ENCODE results near the gene HDGFL3. TPM values are rescaled to one million over a fixed set of nuclear protein-coding genes. Genes with fewer than 3 reads are reported as not detected.
"Not testable (repeated sequence)": the region's sequence is repeated elsewhere in the genome, so short reads cannot be mapped to it uniquely, and the experiment has no call there.

HDGFL3 gene
- total RNA-seq, 2 donors from 2014 or later, result 22.8 to 58.2 TPM

DNA sequence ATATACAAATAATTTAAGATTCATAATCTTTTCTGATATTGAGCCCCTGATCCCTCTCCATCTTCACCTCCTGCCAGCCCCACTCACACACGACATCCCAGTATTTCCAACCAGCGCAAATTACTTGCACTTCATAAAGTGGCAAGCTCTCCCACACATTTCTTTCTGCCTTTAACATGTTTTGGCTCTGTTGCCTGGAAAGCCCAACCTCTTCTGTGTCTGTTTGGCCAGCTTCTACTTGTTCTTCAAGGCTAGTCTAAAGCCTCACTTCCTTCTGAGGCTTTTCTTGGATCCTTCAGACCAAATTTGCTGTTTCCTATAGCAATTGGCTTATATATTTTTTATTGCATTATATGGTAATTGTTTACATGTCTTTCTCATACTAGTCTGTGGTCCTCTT is 105.3 kb downstream of the HDGFL3 start:
- no peaks in the 10 kb centered on the region for H3K9me3 Mint-ChIP-seq
- H3K36me3 Mint-ChIP-seq (ENCODE audit: insufficient read depth in 2 of 2), result peaks cover 0 to 2% of the 10 kb centered on the region in 2 donors
- ATAC-seq (replicated peaks in 1 of 2), result no peak
- no peak overlapping the region for H3K4me3 Mint-ChIP-seq
- peaks cover 72% of the 10 kb centered on the region for H3K27me3 Mint-ChIP-seq (ENCODE audit: low read depth)
- no peak overlapping the region for H3K27ac Mint-ChIP-seq
- H3K4me1 Mint-ChIP-seq (ENCODE audit: low read depth), result peaks cover 5% of the 10 kb centered on the region
- DNase-seq, result no peak

DNA sequence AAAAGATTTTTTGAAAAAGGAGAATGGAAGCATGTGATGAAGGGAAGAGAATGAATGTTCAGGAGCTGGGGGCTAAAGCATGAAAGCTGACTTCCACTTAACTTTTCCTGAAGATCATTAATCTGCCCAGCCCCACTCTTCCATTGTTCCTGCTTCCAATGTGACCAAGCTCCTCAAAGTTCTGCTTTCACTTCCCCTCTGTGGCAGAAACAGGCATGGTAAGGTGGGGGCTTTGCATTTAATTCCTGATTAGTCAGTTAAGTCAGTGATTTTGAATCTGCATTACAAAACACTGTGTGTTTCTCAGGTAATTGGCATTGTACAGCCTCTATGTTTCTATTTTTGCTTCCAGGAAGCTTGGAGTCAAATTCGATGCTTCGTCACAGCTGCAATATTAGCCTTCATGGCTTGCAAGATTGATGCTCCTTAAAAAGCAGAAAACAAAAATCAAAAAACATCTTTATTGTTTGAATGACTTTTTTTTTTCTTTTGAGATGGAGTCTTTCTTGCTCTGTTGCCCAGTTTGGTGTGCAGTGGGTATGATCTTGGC is 107.5 kb downstream of the HDGFL3 start:
- peaks cover 56% of the 10 kb centered on the region for H3K27me3 Mint-ChIP-seq (ENCODE audit: low read depth)
- no peaks in the 10 kb centered on the region for H3K36me3 Mint-ChIP-seq (ENCODE audit: insufficient read depth in 2 of 2)
- H3K9me3 Mint-ChIP-seq, result no peaks in the 10 kb centered on the region
- H3K4me1 Mint-ChIP-seq (ENCODE audit: low read depth), result no peaks in the 10 kb centered on the region
- no peak for ATAC-seq (replicated peaks in 1 of 2)
- H3K27ac Mint-ChIP-seq, result no peak overlapping the region
- DNase-seq, result no peak
- H3K4me3 Mint-ChIP-seq, result no peak overlapping the region

DNA sequence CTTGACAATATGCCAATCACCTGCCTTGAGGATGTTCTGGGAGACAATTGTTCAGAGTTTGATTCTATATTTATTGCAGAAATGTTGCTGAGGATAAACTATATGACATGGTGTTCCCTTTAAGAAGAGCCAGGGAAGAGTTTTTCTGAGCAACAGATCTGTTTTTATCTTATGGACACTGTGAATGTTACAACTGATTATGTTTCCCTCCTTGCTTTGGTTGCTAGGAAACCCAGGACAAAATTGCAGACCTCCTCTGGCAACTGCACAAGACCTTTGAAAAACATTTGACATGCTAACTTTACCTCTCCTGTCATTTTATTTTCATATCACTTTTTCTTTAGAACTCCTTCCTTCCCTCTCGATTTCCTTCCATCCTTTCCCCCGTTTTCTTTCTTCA is 108.3 kb downstream of the HDGFL3 start:
- ATAC-seq (replicated peaks in 1 of 2) (no peak), DNase-seq (no peak)
- H3K27ac Mint-ChIP-seq, result no peak overlapping the region
- no peaks in the 10 kb centered on the region for H3K9me3 Mint-ChIP-seq
- H3K4me1 Mint-ChIP-seq (ENCODE audit: low read depth), result no peaks in the 10 kb centered on the region
- no peaks in the 10 kb centered on the region for H3K36me3 Mint-ChIP-seq (ENCODE audit: insufficient read depth in 2 of 2)
- peaks cover 49% of the 10 kb centered on the region for H3K27me3 Mint-ChIP-seq (ENCODE audit: low read depth)
- H3K4me3 Mint-ChIP-seq, result no peak overlapping the region

DNA sequence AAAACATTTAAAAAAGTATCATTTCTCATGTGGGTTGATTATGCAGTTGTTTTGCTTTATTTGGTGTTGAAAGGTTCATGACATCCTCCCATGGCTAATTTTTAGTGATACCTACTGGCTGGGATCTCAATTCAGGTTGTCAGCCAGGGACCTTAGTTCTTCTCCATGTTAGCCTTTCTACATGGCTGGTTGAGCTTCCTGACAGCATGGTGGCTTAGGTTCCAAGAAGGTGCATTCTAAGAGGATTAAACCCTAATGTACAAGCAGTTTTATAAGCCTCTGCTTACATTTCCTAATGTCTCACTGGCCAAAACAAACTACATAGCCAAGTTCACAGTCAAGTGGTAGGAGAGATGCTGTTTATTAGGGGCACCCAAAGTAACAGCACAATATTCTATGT is 109.5 kb downstream of the HDGFL3 start:
- no peak overlapping the region for H3K4me3 Mint-ChIP-seq
- H3K9me3 Mint-ChIP-seq, result no peaks in the 10 kb centered on the region
- no peak for DNase-seq
- peaks cover 42% of the 10 kb centered on the region for H3K27me3 Mint-ChIP-seq (ENCODE audit: low read depth)
- no peak for ATAC-seq (replicated peaks in 1 of 2)
- no peaks in the 10 kb centered on the region for H3K4me1 Mint-ChIP-seq (ENCODE audit: low read depth)
- no peaks in the 10 kb centered on the region for H3K36me3 Mint-ChIP-seq (ENCODE audit: insufficient read depth in 2 of 2)
- no peak overlapping the region for H3K27ac Mint-ChIP-seq

DNA sequence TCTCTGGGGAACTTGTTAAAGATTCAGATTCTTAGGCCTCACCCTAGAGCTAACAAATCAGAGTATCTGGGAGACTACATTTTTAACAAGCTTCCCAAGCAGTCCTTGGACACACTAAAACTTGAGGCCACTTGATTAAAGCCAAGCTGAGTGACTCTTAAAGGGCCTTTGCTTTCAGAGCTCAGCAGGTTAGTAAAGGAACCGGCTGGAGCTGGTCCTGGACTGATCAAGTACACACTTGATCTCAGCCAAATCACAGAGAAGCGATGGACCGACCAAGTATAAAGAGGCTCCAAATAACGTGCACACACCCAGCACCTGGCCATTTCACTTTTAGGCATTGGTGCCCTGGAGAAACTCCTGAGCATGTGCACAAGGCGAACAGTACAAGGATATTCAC is 113.0 kb downstream of the HDGFL3 start:
- peaks cover 7% of the 10 kb centered on the region for H3K4me1 Mint-ChIP-seq (ENCODE audit: low read depth)
- peaks cover 12% of the 10 kb centered on the region for H3K27me3 Mint-ChIP-seq (ENCODE audit: low read depth)
- H3K27ac Mint-ChIP-seq, result no peak overlapping the region
- H3K9me3 Mint-ChIP-seq, result no peaks in the 10 kb centered on the region
- H3K4me3 Mint-ChIP-seq, result no peak overlapping the region
- H3K36me3 Mint-ChIP-seq (ENCODE audit: insufficient read depth in 2 of 2), result no peaks in the 10 kb centered on the region
- no peak for ATAC-seq (replicated peaks in 1 of 2)
- DNase-seq, result no peak

DNA sequence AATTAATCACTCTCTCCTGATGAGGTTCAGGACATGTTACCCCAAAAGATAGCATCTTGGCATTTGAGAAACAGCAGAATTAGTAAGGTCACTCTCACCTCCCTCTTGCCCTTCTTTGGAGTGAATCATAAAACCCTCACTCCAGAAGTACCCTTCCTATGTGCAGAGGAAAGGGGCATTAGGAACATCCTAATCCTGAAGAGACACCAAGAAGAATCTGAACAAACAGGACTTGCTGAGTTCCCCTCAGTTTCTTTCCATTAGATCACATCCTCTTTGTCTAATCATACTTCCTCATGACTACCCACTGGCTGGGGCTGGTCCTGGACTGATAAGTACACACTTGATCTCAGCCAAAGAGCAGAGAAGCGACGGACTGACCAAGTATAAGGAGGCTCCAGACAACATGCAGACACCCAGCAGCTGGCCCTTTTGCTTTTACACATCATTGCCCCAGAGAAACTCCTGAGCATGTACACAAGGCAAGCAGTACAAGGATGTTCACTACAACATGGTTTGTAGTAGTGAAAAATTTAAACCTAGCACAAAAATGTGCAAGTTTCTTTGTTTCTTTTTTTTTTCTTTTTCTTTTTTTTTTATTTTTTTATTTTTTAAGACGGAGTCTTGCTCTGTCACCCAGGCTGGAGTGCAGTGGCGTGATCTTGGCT is 115.2 kb downstream of the HDGFL3 start:
- Mint-ChIP-seq H3K36me3 (ENCODE audit: insufficient read depth in 2 of 2) (no peaks in the 10 kb centered on the region), H3K4me1 (ENCODE audit: low read depth) (peaks cover 7% of the 10 kb centered on the region), H3K4me3 (peak overlapping the region; percentile 8 to 33), H3K27me3 (ENCODE audit: low read depth) (peaks cover 11% of the 10 kb centered on the region), H3K27ac (peak overlapping the region; percentile 3), H3K9me3 (no peaks in the 10 kb centered on the region)
- peak; percentile 58 to 72 for ATAC-seq (replicated peaks in 1 of 2)
- DNase-seq, result no peak

DNA sequence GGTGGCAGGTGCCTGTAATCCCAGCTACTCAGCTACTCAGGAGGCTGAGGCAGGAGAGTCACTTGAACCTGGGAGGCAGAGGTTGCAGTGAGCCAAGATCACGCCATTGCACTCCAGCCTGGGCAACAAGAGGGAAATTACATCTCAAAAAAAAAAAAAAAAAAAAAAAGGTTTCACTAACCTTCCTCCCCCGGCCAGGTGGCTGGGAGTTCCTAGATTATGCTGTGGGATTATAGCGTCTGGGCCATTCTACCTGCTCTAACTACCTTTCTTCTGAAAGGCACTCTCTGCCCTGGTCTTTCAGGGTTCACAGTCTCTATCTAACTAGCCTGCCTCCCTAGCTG is 115.7 kb downstream of the HDGFL3 start:
- not testable (repeated sequence) for H3K36me3 Mint-ChIP-seq (ENCODE audit: insufficient read depth in 2 of 2); DNase-seq; H3K9me3 Mint-ChIP-seq; H3K27ac Mint-ChIP-seq; H3K4me1 Mint-ChIP-seq (ENCODE audit: low read depth)
- peak in 1 of 2 donors; percentile 23 for ATAC-seq (replicated peaks in 1 of 2)
- peak overlapping the region in 1 of 2 donors; percentile 33 for H3K4me3 Mint-ChIP-seq
- peaks cover 14% of the 10 kb centered on the region for H3K27me3 Mint-ChIP-seq (ENCODE audit: low read depth)

DNA sequence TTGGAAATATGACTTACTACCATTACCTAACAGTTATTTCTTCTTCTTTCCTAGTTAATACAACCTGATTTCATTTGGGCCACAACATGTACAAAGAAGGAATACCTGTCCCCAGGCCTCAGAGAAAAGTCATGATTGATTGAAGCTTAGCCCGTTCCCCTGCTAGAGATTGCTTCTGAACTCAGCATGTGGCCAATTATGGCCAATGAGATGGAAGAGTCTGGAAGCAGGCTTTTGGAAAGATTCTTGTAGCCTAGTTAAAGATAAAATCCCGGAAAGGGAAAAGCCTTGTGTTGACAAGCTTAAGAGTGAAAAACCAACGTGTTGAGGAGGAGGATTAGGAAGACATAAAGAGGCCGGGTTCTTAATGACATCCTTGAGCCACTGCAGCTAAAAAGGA is 117.2 kb downstream of the HDGFL3 start:
- no peak for ATAC-seq (replicated peaks in 1 of 2)
- Mint-ChIP-seq H3K9me3 (no peaks in the 10 kb centered on the region), H3K27ac (no peak overlapping the region), H3K36me3 (ENCODE audit: insufficient read depth in 2 of 2) (no peaks in the 10 kb centered on the region), H3K4me3 (no peak overlapping the region), H3K27me3 (ENCODE audit: low read depth) (peaks cover 17% of the 10 kb centered on the region), H3K4me1 (ENCODE audit: low read depth) (peaks cover 7% of the 10 kb centered on the region)
- no peak for DNase-seq

DNA sequence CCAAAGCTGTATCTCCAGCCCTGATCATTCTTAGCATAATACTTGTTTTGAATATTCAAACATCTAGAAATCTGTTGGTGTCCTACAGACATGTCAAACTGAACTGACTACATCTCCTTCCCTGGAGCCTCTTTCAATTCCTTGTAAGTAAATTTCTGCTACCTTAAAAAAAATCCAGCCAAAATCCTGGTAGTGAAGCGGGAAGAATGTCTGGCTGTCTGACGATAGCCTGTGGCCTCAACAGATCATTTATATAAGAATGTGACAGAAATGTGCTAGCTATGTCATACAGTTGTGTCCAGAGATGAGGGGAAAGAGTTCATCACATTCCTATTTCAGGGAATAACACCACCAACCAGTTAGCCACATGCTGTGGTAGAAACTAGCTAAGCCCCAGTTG is 118.7 kb downstream of the HDGFL3 start:
- ATAC-seq (replicated peaks in 1 of 2) (no peak), DNase-seq (no peak)
- Mint-ChIP-seq H3K4me1 (ENCODE audit: low read depth) (peaks cover 7% of the 10 kb centered on the region), H3K9me3 (no peaks in the 10 kb centered on the region), H3K36me3 (ENCODE audit: insufficient read depth in 2 of 2) (no peaks in the 10 kb centered on the region), H3K27me3 (ENCODE audit: low read depth) (peaks cover 17% of the 10 kb centered on the region), H3K27ac (no peak overlapping the region), H3K4me3 (no peak overlapping the region)

DNA sequence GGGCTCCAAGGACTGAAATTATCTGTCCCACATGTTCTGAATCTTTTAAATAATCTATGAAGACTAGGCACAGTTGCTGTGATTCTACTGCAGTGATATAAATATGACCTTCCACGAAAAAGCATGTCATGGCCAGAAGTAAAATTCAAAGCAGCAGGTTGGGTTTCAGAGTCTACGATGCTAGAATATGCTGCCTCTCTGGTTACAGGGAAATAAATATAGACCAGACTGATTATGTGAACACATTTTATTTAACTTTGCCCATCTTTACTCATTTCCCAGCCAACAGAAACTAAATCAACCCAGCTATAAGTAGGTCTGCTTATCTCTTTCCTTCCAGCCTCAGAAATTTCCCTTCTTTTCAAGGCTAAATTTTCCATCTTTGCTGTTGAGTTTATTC is 120.0 kb downstream of the HDGFL3 start:
- ATAC-seq (replicated peaks in 1 of 2), result no peak
- Mint-ChIP-seq H3K27me3 (ENCODE audit: low read depth) (peaks cover 17% of the 10 kb centered on the region), H3K4me3 (no peak overlapping the region), H3K4me1 (ENCODE audit: low read depth) (peaks cover 7% of the 10 kb centered on the region), H3K27ac (no peak overlapping the region), H3K36me3 (ENCODE audit: insufficient read depth in 2 of 2) (no peaks in the 10 kb centered on the region), H3K9me3 (no peaks in the 10 kb centered on the region)
- no peak for DNase-seq

DNA sequence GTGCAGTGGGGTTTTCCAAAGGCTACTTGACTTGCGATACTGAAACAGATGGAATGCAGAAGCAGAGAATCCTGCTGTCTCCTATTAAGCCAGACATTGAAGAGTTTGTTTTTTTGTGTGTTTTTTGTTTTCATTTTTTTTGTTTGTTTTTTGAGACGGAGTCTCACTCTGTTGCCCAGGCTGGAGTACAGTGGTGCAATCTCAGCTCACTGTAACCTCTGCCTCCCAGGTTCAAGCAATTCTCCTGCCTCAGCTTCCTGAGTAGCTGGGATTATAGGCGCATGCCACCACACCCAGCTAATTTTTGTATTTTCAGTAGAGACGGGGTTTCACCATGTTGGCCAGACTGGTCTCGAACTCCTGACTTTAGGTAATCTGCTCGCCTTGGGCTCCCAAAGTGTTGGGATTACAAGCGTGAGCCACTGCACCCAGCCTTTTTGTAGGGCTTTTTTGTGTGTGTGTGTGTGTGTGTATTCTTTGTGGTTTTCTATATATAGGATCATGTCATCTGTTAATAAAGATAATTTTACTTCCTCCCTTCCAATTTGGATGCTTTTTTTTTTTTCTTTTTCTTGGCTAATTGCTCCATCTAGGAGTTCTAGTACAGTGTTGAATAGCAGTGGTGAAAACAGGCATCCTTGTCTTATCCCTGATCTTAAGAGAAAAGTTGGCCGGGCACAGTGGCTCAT is 121.6 kb downstream of the HDGFL3 start:
- not testable (repeated sequence) for H3K27ac Mint-ChIP-seq; H3K36me3 Mint-ChIP-seq (ENCODE audit: insufficient read depth in 2 of 2); H3K4me3 Mint-ChIP-seq; ATAC-seq (replicated peaks in 1 of 2); H3K9me3 Mint-ChIP-seq; DNase-seq; H3K4me1 Mint-ChIP-seq (ENCODE audit: low read depth)
- peaks cover 17% of the 10 kb centered on the region for H3K27me3 Mint-ChIP-seq (ENCODE audit: low read depth)

DNA sequence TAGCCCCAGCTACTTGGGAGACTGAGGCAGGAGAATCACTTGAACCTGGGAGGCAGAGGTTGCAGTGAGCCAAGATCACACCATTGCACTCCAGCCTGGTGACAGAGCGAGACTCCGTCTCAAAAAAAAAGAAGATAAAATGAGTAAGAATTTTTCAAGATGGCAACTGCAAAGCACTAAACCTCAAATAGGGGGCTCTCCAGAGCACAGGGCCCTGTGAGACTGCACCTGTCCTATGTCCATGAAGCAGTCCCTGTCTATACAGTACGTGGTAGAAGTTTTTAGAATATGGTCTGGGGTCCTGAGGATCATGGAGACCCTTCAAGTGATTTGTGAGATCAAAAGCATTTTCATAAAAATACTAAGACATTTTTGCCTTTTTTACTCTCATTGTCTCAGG is 122.2 kb downstream of the HDGFL3 start:
- H3K27me3 Mint-ChIP-seq (ENCODE audit: low read depth), result peaks cover 17% of the 10 kb centered on the region
- ATAC-seq (replicated peaks in 1 of 2), result not testable (repeated sequence)

DNA sequence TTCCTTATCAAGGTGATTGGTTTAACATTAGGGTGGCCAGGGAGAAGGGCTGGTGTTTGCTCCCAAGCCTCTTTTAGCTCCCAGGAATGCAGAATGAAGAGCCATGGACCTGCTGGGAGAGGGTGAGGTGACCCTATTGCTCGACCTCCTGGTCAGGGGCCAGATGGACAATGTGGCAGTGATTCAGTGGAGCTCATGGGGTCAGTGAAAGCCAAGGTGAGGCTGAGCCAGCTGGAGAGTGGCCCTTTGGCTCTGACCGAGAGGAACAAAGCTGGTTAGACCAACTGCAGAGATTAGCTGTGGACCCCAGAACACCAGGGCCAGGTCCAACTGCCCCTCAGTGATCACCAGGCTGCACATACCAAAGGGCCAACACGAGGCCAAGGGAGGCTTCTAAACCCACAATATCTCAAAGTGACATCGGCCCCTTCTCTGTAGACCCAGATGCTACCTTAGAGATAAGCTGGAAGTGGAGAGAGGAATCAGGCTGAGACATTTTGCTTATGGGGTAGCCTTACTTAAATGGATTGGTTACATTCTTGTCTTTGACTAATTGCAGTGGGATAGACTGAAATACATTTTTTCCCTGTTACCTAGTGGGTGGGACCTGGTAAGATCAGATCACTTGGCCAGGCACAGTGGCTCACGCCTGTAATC is 124.8 kb downstream of the HDGFL3 start:
- Mint-ChIP-seq H3K27ac (no peak overlapping the region), H3K9me3 (peaks cover 0 to 2% of the 10 kb centered on the region in 2 donors), H3K4me1 (ENCODE audit: low read depth) (no peaks in the 10 kb centered on the region), H3K4me3 (no peak overlapping the region), H3K36me3 (ENCODE audit: insufficient read depth in 2 of 2) (no peaks in the 10 kb centered on the region), H3K27me3 (ENCODE audit: low read depth) (peaks cover 21% of the 10 kb centered on the region)
- ATAC-seq (replicated peaks in 1 of 2), result no peak
- no peak for DNase-seq

More for the DNA sequence above, 122.2 kb downstream of the HDGFL3 start:
- not testable (repeated sequence) for DNase-seq; H3K27ac Mint-ChIP-seq; H3K36me3 Mint-ChIP-seq (ENCODE audit: insufficient read depth in 2 of 2); H3K9me3 Mint-ChIP-seq; H3K4me3 Mint-ChIP-seq; H3K4me1 Mint-ChIP-seq (ENCODE audit: low read depth)
